GM21717 (cell line): ENCODE measurements around the gene UCP3.

Source experiments
- ATAC-seq: cut with Tn5 transposase; IDR thresholded peaks from one replicate; pipeline ENCODE4 v1.9.1; 2021; ENCODE audit warnings: mild to moderate bottlenecking, moderate library complexity; ENCODE audit not compliant: unreplicated experiment

Gene UCP3

GRCh38 chr11:74019104-74019738 lies 10.3 kb upstream of the UCP3 start:
- no peak for ATAC-seq

GRCh38 chr11:74018331-74019005 lies 9.6 kb upstream of the UCP3 start:
- ATAC-seq, result no peak

- ATAC-seq, result no peak
Measured at GRCh38 chr11:74017631-74018030, 8.7 kb upstream of the UCP3 start.

- ATAC-seq, result no peak
Measured at GRCh38 chr11:74015919-74016684, 7.2 kb upstream of the UCP3 start.

GRCh38 chr11:74014880-74015279 lies 6.0 kb upstream of the UCP3 start:
- no peak for ATAC-seq

- ATAC-seq, result no peak
Measured at GRCh38 chr11:74013141-74013540, 4.3 kb upstream of the UCP3 start.

- ATAC-seq, result no peak
Measured at GRCh38 chr11:74012074-74012809, 3.4 kb upstream of the UCP3 start.

- no peak for ATAC-seq
Measured at GRCh38 chr11:74011360-74012073, 2.6 kb upstream of the UCP3 start.

GRCh38 chr11:74010306-74011300 lies 1.7 kb upstream of the UCP3 start:
- ATAC-seq, result no peak

GRCh38 chr11:74009675-74010305 lies 905 bp upstream of the UCP3 start:
- ATAC-seq, result no peak

- ATAC-seq, result no peak
Measured at GRCh38 chr11:74009230-74009547, 304 bp upstream of the UCP3 start.

GRCh38 chr11:74007691-74008372 lies 1.1 kb downstream of the UCP3 start:
- ATAC-seq, result no peak

- no peak for ATAC-seq
Measured at GRCh38 chr11:74006743-74007304, 2.1 kb downstream of the UCP3 start.

GRCh38 chr11:74005721-74006517 lies 3.0 kb downstream of the UCP3 start:
- ATAC-seq, result no peak

GRCh38 chr11:74004759-74005615 lies 3.9 kb downstream of the UCP3 start:
- ATAC-seq, result no peak

- no peak for ATAC-seq
Measured at GRCh38 chr11:74004046-74004695, 4.7 kb downstream of the UCP3 start.
